ENCODE measurements around the gene CCNK.

CCNK gene

DNA sequence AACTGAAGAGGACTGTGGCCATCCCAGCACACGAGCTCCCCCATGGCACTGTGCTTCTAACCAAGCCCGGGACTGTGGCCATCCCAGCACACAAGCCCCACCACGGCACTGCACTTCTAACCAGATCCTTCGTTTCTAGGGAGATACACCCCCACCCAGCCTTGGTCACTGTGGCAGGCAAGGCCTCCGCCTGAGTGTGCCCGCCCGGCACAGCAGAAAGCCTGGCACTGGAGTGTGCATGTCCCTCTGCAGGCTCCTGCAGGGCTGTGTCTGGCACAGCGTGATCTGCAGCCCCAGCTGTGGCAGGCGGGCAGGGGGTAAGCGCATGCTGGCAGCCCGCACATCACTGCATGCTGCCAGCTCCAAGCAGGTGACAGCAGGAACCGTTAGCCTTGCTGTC, 73.0 kb downstream of the CCNK start:
- no peak overlapping the region for H3K4me3 ChIP-seq (ENCODE audit: control insufficient read depth, low read depth, low read length)
- no peak for DNase-seq (ENCODE audit: low read depth)
- TF ChIP-seq, protein P1, sequence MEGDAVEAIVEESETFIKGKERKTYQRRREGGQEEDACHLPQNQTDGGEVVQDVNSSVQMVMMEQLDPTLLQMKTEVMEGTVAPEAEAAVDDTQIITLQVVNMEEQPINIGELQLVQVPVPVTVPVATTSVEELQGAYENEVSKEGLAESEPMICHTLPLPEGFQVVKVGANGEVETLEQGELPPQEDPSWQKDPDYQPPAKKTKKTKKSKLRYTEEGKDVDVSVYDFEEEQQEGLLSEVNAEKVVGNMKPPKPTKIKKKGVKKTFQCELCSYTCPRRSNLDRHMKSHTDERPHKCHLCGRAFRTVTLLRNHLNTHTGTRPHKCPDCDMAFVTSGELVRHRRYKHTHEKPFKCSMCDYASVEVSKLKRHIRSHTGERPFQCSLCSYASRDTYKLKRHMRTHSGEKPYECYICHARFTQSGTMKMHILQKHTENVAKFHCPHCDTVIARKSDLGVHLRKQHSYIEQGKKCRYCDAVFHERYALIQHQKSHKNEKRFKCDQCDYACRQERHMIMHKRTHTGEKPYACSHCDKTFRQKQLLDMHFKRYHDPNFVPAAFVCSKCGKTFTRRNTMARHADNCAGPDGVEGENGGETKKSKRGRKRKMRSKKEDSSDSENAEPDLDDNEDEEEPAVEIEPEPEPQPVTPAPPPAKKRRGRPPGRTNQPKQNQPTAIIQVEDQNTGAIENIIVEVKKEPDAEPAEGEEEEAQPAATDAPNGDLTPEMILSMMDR (conservative IDR thresholded peaks at IDR 0.05; ENCODE audit: control insufficient read depth, insufficient read depth, low read depth, low read length) = no peak

DNA sequence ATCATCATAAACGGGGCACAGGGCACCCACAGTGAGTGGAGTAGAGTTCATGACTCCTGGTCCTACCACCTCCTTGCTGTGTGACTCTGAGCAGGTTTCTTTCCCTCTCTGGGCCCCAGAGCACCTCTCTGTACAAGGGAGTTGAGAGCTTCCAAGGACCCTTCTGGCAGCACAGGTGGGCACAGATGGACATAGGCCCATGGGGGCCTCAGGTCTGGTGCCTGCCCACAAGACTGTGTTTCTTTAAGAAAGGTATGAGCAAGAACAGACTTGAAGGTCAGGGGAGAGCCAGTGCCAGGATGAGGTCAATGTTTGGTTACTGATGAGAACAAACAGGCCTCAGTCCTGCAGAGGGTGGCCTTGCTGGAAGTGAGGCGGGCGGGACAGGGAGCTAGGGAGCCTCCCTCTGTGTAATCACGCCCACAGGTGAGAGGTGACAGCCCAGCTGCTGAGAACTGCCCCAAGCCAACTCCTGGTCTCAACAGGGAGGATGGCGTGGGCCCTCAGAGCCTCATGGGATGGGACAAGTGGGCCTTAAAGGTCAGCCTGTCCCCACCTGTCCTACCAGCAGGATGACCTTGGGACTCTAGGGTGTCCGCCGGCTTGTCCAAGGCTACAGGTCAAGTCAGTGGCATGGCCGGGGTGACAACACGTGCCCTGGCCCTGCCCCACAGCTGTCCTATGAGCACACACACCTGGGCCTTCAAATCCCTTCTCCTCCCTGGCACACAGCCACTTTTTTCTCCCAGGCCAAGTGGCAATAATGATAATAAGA, 73.7 kb downstream of the CCNK start:
- DNase-seq (ENCODE audit: low read depth) = no peak
- TF ChIP-seq, protein P1 (conservative IDR thresholded peaks at IDR 0.05; ENCODE audit: control insufficient read depth, insufficient read depth, low read depth, low read length) = no peak
- no peak overlapping the region for H3K4me3 ChIP-seq (ENCODE audit: control insufficient read depth, low read depth, low read length)

DNA sequence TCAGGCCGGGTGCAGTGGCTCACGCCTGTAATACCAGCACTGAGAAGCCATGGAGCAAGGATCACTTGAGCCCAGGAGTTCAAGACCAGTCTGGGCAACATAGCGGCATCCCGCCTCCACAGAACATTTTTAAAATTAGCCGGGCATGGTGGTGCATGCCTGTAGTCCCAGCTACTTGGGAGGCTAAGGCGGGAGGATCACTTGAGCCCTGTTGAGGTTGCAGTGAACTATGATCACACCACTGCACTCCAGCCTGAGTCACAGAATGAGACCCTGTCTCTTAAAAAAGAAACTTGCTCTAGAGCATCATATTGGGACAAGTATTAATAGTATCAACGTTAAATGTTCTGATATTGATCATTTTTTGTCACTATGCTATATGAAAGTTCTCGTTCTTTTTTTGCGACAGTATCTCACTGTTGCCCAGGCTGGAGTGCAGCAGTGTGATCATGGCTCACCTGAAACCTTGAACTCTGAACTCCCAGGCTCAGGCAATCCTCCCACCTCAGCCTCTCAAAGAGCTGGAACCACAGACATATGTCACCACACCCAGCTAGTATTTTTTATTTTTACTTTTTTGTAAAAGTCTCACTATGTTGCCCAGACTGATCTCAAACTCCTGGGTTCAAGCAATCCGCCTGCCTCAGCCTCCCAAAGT, 75.1 kb downstream of the CCNK start:
- TF ChIP-seq, protein P1 (conservative IDR thresholded peaks at IDR 0.05; ENCODE audit: control insufficient read depth, insufficient read depth, low read depth, low read length) = no peak
- H3K4me3 ChIP-seq (ENCODE audit: control insufficient read depth, low read depth, low read length) = no peak overlapping the region
- no peak for DNase-seq (ENCODE audit: low read depth)

DNA sequence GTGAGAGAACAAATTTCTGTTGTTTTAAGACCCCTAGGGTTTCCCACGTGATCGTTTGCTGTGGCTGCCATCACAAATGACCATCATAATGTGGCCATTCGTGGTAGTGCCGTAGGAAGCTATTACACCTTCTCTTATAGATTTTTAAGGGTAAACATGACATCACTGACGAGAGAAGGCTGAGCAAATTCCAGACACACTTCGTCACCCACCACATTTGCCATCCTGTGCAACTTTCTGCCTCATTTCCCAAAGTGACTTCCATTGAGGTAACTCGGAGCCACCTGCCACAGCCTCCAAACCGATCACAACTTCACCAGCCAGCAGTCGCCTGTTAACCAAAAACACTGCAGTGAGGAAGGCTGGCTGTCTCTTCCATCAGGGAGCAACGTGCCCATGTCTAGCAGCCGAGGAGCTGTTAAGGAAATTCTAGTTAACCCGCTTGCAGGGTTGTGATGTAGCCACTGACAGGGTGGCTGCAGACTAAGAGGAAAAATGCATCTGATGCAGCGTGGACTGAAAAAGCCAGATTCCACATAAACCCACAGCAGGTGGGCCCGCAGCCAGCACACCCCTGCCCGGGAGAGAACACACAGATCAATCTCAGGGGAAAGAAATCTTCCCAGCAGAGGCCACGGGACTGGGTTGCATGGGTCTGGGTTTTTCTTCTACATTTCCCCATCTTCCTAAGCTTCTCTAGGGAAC, 78.2 kb downstream of the CCNK start:
- no peak for DNase-seq (ENCODE audit: low read depth)
- H3K4me3 ChIP-seq (ENCODE audit: control insufficient read depth, low read depth, low read length) = no peak overlapping the region
- TF ChIP-seq, protein P1 (conservative IDR thresholded peaks at IDR 0.05; ENCODE audit: control insufficient read depth, insufficient read depth, low read depth, low read length) = no peak

GRCh38 chr14:99560403-99560802, 79.2 kb downstream of the CCNK start:
- TF ChIP-seq, protein P1 (conservative IDR thresholded peaks at IDR 0.05; ENCODE audit: control insufficient read depth, insufficient read depth, low read depth, low read length) = no peak
- no peak overlapping the region for H3K4me3 ChIP-seq (ENCODE audit: control insufficient read depth, low read depth, low read length)
- DNase-seq (ENCODE audit: low read depth) = no peak

DNA sequence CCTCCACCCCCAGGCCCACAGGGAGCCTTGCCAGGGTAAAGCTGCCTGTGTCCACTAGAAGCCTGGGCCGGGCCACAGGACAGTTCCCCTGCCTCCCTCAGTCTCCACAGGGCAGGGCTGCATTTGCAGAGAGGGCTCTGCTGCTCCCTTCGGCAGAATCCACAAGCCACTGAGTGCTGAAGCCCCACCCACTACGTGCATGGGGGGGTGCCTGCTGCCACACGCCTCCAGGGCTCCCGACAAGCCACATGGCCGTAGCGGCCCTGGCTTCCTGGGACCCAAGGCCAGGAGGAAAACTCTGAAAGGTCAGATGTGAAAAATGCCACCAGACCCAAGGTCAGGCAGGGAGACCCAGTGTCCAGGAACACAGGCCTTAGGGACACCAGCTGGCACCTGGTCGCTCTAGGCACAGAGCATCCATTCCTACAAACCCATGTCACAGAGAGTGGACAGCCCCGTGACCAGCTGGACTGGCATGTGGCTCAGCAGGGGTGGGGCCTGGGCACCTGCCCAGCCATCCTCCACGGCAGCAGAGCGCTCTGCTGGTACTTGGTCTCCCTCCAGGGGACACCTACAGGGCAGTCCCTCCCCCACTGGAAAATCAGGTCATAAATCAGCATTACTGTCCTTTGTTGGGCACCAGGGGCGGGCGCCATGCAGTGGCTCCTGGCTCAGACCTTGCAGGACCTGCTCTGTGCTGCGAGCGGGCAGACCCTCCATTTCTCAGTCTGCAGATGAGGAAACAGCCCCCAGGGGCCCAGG, 79.9 kb downstream of the CCNK start:
- H3K4me3 ChIP-seq (ENCODE audit: control insufficient read depth, low read depth, low read length) = no peak overlapping the region
- TF ChIP-seq, protein P1 (conservative IDR thresholded peaks at IDR 0.05; ENCODE audit: control insufficient read depth, insufficient read depth, low read depth, low read length) = no peak
- no peak for DNase-seq (ENCODE audit: low read depth)
